OCI-LY1 (cell line): ENCODE measurements around the gene GLT8D2.

Source experiments
- H2AFZ ChIP-seq: fragments of 200-600 bp; sonication (generic), shearing (Covaris generic); 2 replicates; pipeline ENCODE4 v1.6.0; 2014; ENCODE audit warnings: antibody characterized with exemption, mild to moderate bottlenecking, low read length
- H3F3A ChIP-seq: fragments of 200-600 bp; sonication (generic), shearing (Covaris generic); 2 replicates; pipeline ENCODE4 v1.6.0; 2014; ENCODE audit warnings: mild to moderate bottlenecking, antibody characterized with exemption, low read length, moderate library complexity; ENCODE audit not compliant: insufficient read depth
- H3K27ac ChIP-seq: fragments of 200-600 bp; sonication (generic); 2 replicates; pipeline ENCODE4 v1.5.1; 2014; ENCODE audit warnings: low read length, mixed run types, mild to moderate bottlenecking, low read depth; ENCODE audit not compliant: poor library complexity, severe bottlenecking
- H3K27me3 ChIP-seq: fragments of 200-600 bp; sonication (generic); 2 replicates; pipeline ENCODE4 v1.6.0; 2014; ENCODE audit warnings: antibody characterized with exemption, mild to moderate bottlenecking, low read length, moderate library complexity; ENCODE audit not compliant: insufficient read depth
- H3K36me3 ChIP-seq: fragments of 200-600 bp; sonication (generic); 2 replicates; pipeline ENCODE4 v1.6.1; 2014; ENCODE audit warnings: mild to moderate bottlenecking, antibody characterized with exemption, low read length, moderate library complexity, mixed read lengths; ENCODE audit not compliant: insufficient read depth
- H3K4me1 ChIP-seq: fragments of 200-600 bp; sonication (generic); 2 replicates; pipeline ENCODE4 v1.5.1; 2014; ENCODE audit warnings: mild to moderate bottlenecking, low read length, moderate library complexity; ENCODE audit not compliant: insufficient read depth, severe bottlenecking
- H3K4me2 ChIP-seq: fragments of 200-600 bp; sonication (generic), shearing (Covaris generic); 2 replicates; pipeline ENCODE4 v1.6.1; 2014; ENCODE audit warnings: low read length
- H3K4me3 ChIP-seq: fragments of 200-600 bp; sonication (generic); 2 replicates; pipeline ENCODE4 v1.5.1; 2014; ENCODE audit warnings: low read length, low read depth, mild to moderate bottlenecking, mixed read lengths; ENCODE audit not compliant: poor library complexity, severe bottlenecking
- H3K79me2 ChIP-seq: fragments of 200-600 bp; shearing (Covaris generic); 2 replicates; pipeline ENCODE4 v1.6.1; 2016; ENCODE audit warnings: mixed run types, low read length, mixed read lengths; ENCODE audit not compliant: insufficient read depth
- H3K9ac ChIP-seq: fragments of 200-600 bp; sonication (generic), shearing (Covaris generic); 2 replicates; pipeline ENCODE4 v1.6.1; 2014; ENCODE audit warnings: mild to moderate bottlenecking, low read length, mixed read lengths
- H3K9me2 ChIP-seq: fragments of 200-600 bp; sonication (generic), shearing (Covaris generic); 2 replicates; pipeline ENCODE4 v1.6.1; 2014; ENCODE audit warnings: low read depth, mild to moderate bottlenecking, low read length, mixed read lengths
- H3K9me3 ChIP-seq: fragments of 200-600 bp; shearing (Covaris generic); 2 replicates; pipeline ENCODE4 v1.6.1; 2014; ENCODE audit warnings: low read length, mixed read lengths
- H4K20me1 ChIP-seq: fragments of 200-600 bp; sonication (generic), shearing (Covaris generic); 2 replicates; pipeline ENCODE4 v1.6.0; 2016; ENCODE audit warnings: mild to moderate bottlenecking, low read length; ENCODE audit not compliant: insufficient read depth
- EZH2 ChIP-seq: fragments of 200-600 bp; sonication (generic), shearing (Covaris generic); IDR thresholded peaks from 2 replicates; pipeline ENCODE4 v1.8.0; 2017; ENCODE audit warnings: borderline replicate concordance, mixed run types, mild to moderate bottlenecking, antibody characterized with exemption, low read length, moderate library complexity, mixed read lengths
- TF ChIP-seq, protein P1 (sequence below): fragments of 200-600 bp; sonication (generic), shearing (Covaris generic); IDR thresholded peaks from 2 replicates; pipeline ENCODE4 v1.5.1; 2017; ENCODE audit warnings: mild to moderate bottlenecking, antibody characterized with exemption, low read length, moderate library complexity, mixed read lengths

Gene GLT8D2

DNA sequence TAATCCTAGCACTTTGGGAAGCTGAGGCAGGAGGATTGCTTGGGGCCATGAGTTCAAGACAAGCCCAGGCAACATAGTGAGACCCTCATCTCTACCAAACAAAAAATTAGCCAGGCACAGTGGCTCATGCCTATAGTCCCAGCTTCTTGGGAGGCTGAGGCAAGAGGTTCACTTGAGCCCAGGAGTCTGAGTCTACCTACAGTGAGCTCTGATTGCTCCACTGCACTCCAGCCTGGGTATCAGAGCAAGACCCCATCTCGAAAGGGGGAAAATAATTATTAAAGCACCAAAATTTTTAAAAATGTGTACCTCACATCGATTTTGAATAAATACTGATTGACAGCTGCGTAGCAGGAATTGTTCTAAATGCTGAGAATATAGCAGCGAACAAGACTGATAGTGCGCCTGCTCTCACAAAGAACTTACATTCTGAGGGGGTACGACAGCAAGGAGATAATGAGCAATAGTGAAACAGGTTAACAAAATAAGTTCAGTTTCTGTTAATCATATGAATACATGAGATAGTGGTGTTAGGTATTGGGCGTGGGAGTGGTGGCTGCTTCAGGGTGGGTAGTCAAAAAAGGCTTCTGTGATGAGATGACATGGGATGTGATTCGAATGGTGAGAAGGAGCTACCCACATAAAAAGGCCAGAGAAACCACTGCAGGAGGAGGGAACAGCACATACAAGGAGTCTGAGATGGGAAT lies 33.9 kb upstream of the GLT8D2 start:
- Histone ChIP-seq H3K4me1 (no peaks in the 10 kb centered on the region), H3K4me3 (no peak overlapping the region), H3K27ac (no peak overlapping the region), H3F3A (no peaks in the 10 kb centered on the region), H3K9me2 (no peaks in the 10 kb centered on the region), H3K4me2 (no peak overlapping the region), H2AFZ (no peak overlapping the region), H3K79me2 (no peaks in the 10 kb centered on the region), H4K20me1 (no peaks in the 10 kb centered on the region), H3K9ac (no peak overlapping the region), H3K27me3 (no peaks in the 10 kb centered on the region), H3K36me3 (peaks cover 14% of the 10 kb centered on the region; the same call in 1 of the 2 replicates), H3K9me3 (no peaks in the 10 kb centered on the region)
- TF ChIP-seq EZH2: no peak
- TF ChIP-seq, protein P1, sequence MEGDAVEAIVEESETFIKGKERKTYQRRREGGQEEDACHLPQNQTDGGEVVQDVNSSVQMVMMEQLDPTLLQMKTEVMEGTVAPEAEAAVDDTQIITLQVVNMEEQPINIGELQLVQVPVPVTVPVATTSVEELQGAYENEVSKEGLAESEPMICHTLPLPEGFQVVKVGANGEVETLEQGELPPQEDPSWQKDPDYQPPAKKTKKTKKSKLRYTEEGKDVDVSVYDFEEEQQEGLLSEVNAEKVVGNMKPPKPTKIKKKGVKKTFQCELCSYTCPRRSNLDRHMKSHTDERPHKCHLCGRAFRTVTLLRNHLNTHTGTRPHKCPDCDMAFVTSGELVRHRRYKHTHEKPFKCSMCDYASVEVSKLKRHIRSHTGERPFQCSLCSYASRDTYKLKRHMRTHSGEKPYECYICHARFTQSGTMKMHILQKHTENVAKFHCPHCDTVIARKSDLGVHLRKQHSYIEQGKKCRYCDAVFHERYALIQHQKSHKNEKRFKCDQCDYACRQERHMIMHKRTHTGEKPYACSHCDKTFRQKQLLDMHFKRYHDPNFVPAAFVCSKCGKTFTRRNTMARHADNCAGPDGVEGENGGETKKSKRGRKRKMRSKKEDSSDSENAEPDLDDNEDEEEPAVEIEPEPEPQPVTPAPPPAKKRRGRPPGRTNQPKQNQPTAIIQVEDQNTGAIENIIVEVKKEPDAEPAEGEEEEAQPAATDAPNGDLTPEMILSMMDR: no peak

DNA sequence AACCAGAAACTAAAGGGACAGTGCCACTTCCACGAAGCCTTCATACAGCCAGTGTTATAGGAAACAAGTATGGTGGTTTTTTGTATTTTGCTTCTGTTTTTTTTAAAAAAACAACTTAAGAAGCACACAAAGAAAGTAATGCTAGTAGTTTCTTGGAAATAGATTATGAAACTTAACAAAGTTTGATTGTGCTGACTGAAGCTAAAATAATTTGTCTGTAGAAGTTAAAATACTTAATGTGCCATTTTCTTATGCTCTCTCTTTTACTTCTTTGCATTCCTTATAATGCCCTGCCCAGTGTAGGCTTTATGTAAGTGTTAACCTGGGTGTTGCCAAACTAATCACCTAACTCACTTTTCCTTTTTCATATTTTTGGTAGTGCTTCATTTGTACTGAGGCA lies 30.8 kb upstream of the GLT8D2 start:
- no peaks in the 10 kb centered on the region for H4K20me1 ChIP-seq
- peaks cover 16% of the 10 kb centered on the region; the same call in 1 of the 2 replicates for H3K36me3 ChIP-seq
- H3K27me3 ChIP-seq: no peaks in the 10 kb centered on the region
- no peak overlapping the region for H3K9ac ChIP-seq
- no peaks in the 10 kb centered on the region for H3F3A ChIP-seq
- H3K79me2 ChIP-seq: no peaks in the 10 kb centered on the region
- no peaks in the 10 kb centered on the region for H3K4me1 ChIP-seq
- H3K4me2 ChIP-seq: no peak overlapping the region
- H2AFZ ChIP-seq: no peak overlapping the region
- H3K9me3 ChIP-seq: no peaks in the 10 kb centered on the region
- no peaks in the 10 kb centered on the region for H3K9me2 ChIP-seq
- TF ChIP-seq, protein P1: no peak
- no peak for TF ChIP-seq EZH2
- H3K4me3 ChIP-seq: no peak overlapping the region
- H3K27ac ChIP-seq: no peak overlapping the region

DNA sequence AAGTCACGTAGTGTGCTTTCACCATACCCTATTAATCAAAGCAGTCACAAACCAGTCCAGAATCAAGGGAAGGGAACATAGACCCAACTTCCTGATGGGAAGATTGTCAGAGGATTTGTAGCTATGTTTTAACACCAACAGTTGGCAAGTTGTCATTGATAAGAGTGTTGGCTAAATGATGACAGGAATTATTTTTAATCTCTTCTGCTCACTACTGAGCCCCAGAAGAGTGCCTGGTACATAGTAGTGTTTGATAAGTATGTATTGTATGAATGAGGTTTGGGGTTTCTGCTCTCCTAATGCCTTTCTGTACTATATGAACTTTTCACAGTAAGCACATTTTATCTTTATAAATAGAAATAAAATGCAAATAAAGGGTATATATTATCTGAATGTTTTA lies 29.0 kb upstream of the GLT8D2 start:
- no peak overlapping the region for H3K27ac ChIP-seq
- no peak overlapping the region for H2AFZ ChIP-seq
- peaks cover 16% of the 10 kb centered on the region; the same call in 1 of the 2 replicates for H3K36me3 ChIP-seq
- no peaks in the 10 kb centered on the region for H3K9me2 ChIP-seq
- H3K27me3 ChIP-seq: no peaks in the 10 kb centered on the region
- H4K20me1 ChIP-seq: no peaks in the 10 kb centered on the region
- H3K9me3 ChIP-seq: no peaks in the 10 kb centered on the region
- H3K4me3 ChIP-seq: no peak overlapping the region
- H3F3A ChIP-seq: no peaks in the 10 kb centered on the region
- H3K9ac ChIP-seq: no peak overlapping the region
- H3K4me2 ChIP-seq: no peak overlapping the region
- no peaks in the 10 kb centered on the region for H3K79me2 ChIP-seq
- no peak for TF ChIP-seq EZH2
- TF ChIP-seq, protein P1: no peak
- H3K4me1 ChIP-seq: no peaks in the 10 kb centered on the region
